Measurements from ENCODE around the gene MMP23B. TPM values are rescaled to one million over a fixed set of nuclear protein-coding genes. Genes with fewer than 3 reads are reported as not detected.

Gene MMP23B
- total RNA-seq, 4 donors from 2014 or later: 1.2 to 6.6 (median 3.8) TPM

- Histone ChIP-seq H3K4me1 (peaks cover 0 to 61% (median 28%) of the 10 kb centered on the region in 4 donors), H3K4me3 (peak within 1 kb of the TSS; percentile 91 to 99 (median 94))
Measured at GRCh38 chr1:1615256-1616044, 16.5 kb upstream of the MMP23B start, which contains the start of gene MIB2. MIB2 (plus strand) TSS chr1:1615500; CDS start chr1:1623453, 7,953 bp downstream.

GRCh38 chr1:1616045-1616790, 15.8 kb upstream of the MMP23B start:
- H3K27ac ChIP-seq: peak overlapping the region; percentile 99 to 100 (median 100)
- DNase-seq (ENCODE audit: low spot score in 2 of 2): no peak

More at GRCh38 chr1:1615256-1616044, 16.5 kb upstream of the MMP23B start, which contains the start of gene MIB2:
- DNase-seq (ENCODE audit: low spot score in 2 of 2): peak; percentile 86
- no peaks in the 10 kb centered on the region for H3K27me3 ChIP-seq
- H3K27ac ChIP-seq: peak within 1 kb of the TSS; percentile 99 to 100 (median 100)
- H3K36me3 ChIP-seq: peaks cover 0 to 27% (median 0%) of the 10 kb centered on the region in 3 donors
- WGBS, 2 donors: 0 to 1% methylated on average over 19 to 36 of the region's 107 CpGs
- TF ChIP-seq POLR2A (IDR thresholded peaks at IDR 0.05) (peak; percentile 39 to 81), EP300 (IDR thresholded peaks at IDR 0.05) (peak; percentile 89 to 93)
- TF ChIP-seq, protein P1, sequence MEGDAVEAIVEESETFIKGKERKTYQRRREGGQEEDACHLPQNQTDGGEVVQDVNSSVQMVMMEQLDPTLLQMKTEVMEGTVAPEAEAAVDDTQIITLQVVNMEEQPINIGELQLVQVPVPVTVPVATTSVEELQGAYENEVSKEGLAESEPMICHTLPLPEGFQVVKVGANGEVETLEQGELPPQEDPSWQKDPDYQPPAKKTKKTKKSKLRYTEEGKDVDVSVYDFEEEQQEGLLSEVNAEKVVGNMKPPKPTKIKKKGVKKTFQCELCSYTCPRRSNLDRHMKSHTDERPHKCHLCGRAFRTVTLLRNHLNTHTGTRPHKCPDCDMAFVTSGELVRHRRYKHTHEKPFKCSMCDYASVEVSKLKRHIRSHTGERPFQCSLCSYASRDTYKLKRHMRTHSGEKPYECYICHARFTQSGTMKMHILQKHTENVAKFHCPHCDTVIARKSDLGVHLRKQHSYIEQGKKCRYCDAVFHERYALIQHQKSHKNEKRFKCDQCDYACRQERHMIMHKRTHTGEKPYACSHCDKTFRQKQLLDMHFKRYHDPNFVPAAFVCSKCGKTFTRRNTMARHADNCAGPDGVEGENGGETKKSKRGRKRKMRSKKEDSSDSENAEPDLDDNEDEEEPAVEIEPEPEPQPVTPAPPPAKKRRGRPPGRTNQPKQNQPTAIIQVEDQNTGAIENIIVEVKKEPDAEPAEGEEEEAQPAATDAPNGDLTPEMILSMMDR (IDR thresholded peaks at IDR 0.05): no peak
- H3K9me3 ChIP-seq: no peaks in the 10 kb centered on the region

GRCh38 chr1:1616838-1617237, 15.1 kb upstream of the MMP23B start:
- Histone ChIP-seq H3K27me3 (no peaks in the 10 kb centered on the region), H3K36me3 (peaks cover 0 to 39% (median 0%) of the 10 kb centered on the region in 3 donors), H3K4me1 (peaks cover 0 to 50% (median 28%) of the 10 kb centered on the region in 4 donors), H3K9me3 (no peaks in the 10 kb centered on the region), H3K27ac (peak overlapping the region in 1 of 4 donors; percentile 99), H3K4me3 (peak overlapping the region; percentile 44 to 96 (median 92))
- TF ChIP-seq EP300 (IDR thresholded peaks at IDR 0.05): no peak
- TF ChIP-seq, protein P1 (IDR thresholded peaks at IDR 0.05): no peak
- no peak for TF ChIP-seq POLR2A (IDR thresholded peaks at IDR 0.05)
- 72 to 76% methylated on average over 19 of the region's 19 CpGs for WGBS, 2 donors
- DNase-seq (ENCODE audit: low spot score in 2 of 2): no peak

More at GRCh38 chr1:1616045-1616790, 15.8 kb upstream of the MMP23B start:
- WGBS, 2 donors: 5 to 40% methylated on average over 10 to 24 of the region's 80 CpGs
- Histone ChIP-seq H3K36me3 (peaks cover 0 to 33% (median 0%) of the 10 kb centered on the region in 3 donors), H3K9me3 (no peaks in the 10 kb centered on the region), H3K27me3 (no peaks in the 10 kb centered on the region), H3K4me3 (peak overlapping the region; percentile 44 to 96 (median 92)), H3K4me1 (peaks cover 0 to 53% (median 28%) of the 10 kb centered on the region in 4 donors)
- TF ChIP-seq EP300 (IDR thresholded peaks at IDR 0.05) (no peak), POLR2A (IDR thresholded peaks at IDR 0.05) (no peak)
- TF ChIP-seq, protein P1 (IDR thresholded peaks at IDR 0.05): no peak

GRCh38 chr1:1617516-1617915, 14.5 kb upstream of the MMP23B start:
- TF ChIP-seq, protein P1 (IDR thresholded peaks at IDR 0.05): no peak
- no peak for TF ChIP-seq POLR2A (IDR thresholded peaks at IDR 0.05)
- no peak for TF ChIP-seq EP300 (IDR thresholded peaks at IDR 0.05)
- H3K4me1 ChIP-seq: peaks cover 0 to 48% (median 28%) of the 10 kb centered on the region in 4 donors
- H3K36me3 ChIP-seq: peaks cover 0 to 40% (median 0%) of the 10 kb centered on the region in 3 donors
- no peak overlapping the region for H3K4me3 ChIP-seq
- WGBS, 2 donors: 84 to 87% methylated on average over 9 to 11 of the region's 11 CpGs
- H3K9me3 ChIP-seq: no peaks in the 10 kb centered on the region
- DNase-seq (ENCODE audit: low spot score in 2 of 2): no peak
- H3K27me3 ChIP-seq: no peaks in the 10 kb centered on the region
- no peak overlapping the region for H3K27ac ChIP-seq

Data from tibial nerve (tissue), 4 donors.